Sigmoid colon (tissue), 7 donors: ENCODE results near the gene SERPINH1. TPM values are rescaled to one million over a fixed set of nuclear protein-coding genes. Genes with fewer than 3 reads are reported as not detected.

ENCODE experiments used
- DNase-seq: peaks from one replicate; pipeline ENCODE4 v3.0.0-alpha.2; 2019
- H3K27ac ChIP-seq, 4 donors: fragments of 200-600 bp; sonication (generic); one replicate each; pipeline ENCODE4 v1.5.1; 2016 to 2019; ENCODE audit warnings: mild to moderate bottlenecking in 1 of 4
- H3K27me3 ChIP-seq, 3 donors: fragments of 200-600 bp; sonication (generic); one replicate each; pipeline ENCODE4 v1.5.1; 2019; ENCODE audit warnings: mild to moderate bottlenecking in 1 of 3
- H3K36me3 ChIP-seq, 4 donors: fragments of 200-600 bp; sonication (generic); one replicate each; pipeline ENCODE4 v1.5.1; 2016 to 2019
- H3K4me1 ChIP-seq, 4 donors: fragments of 200-600 bp; sonication (generic); one replicate each; pipeline ENCODE4 v1.5.1; 2017 to 2019
- H3K4me3 ChIP-seq, 4 donors: fragments of 200-600 bp; sonication (generic); one replicate each; pipeline ENCODE4 v1.5.1; 2017 to 2019; ENCODE audit warnings: mild to moderate bottlenecking in 2 of 4, moderate library complexity in 1 of 4
- H3K9me3 ChIP-seq, 4 donors: fragments of 200-600 bp in 3 of 4; sonication (generic) in 3 of 4; one replicate each; pipeline versions ENCODE4 v1.5.1 to v1.6.1; 2013 to 2019
- CTCF ChIP-seq, 4 experiments: fragments of 450-650 bp in 3 of 4; fragments of 200-600 bp in 1 of 4; IDR thresholded peaks; one replicate each; pipeline ENCODE4 v1.5.1; 2016 to 2019; ENCODE audit warnings: antibody characterized with exemption in 4 of 4, mild to moderate bottlenecking in 3 of 4, moderate library complexity in 2 of 4
- EP300 ChIP-seq, 4 donors: sonication (generic); formaldehyde crosslinking; IDR thresholded peaks; one replicate each; pipeline ENCODE4 v1.6.1; 2017; ENCODE audit warnings: antibody characterized with exemption in 4 of 4
- POLR2A ChIP-seq, 2 donors: fragments of 450-650 bp; IDR thresholded peaks; one replicate each; pipeline ENCODE4 v1.6.1; 2016; ENCODE audit warnings: antibody characterized with exemption in 2 of 2, mild to moderate bottlenecking in 2 of 2, moderate library complexity in 2 of 2
- POLR2AphosphoS5 ChIP-seq, 4 donors: sonication (generic); formaldehyde crosslinking; IDR thresholded peaks; one replicate each; pipeline ENCODE4 v1.6.1; 2017; ENCODE audit warnings: antibody characterized with exemption in 4 of 4
- WGBS, 2 donors: extraction: QIAGEN DNeasy Blood & Tissue Kit; methylation state at CpG; one replicate each; pipeline ENCODE4 v1.1.7; 2013; 5-methylcytosine and 5-hydroxymethylcytosine counted together
- intact Hi-C: fragments of 100-400 bp; cut with DNase I; formaldehyde crosslinking; loops from one replicate; pipeline ENCODE4 v1.15.1; 2023
- polyA plus RNA-seq, 3 donors: library from polyadenylated mRNA; stranded (reverse); fragments of 200-250 nt; gene quantifications; one replicate each; pipeline ENCODE4 v1.2.3, GENCODE V29; 2013
- total RNA-seq, 4 donors: library from RNA; depleted of rRNA; stranded (reverse); fragments of >200 nt; gene quantifications; one replicate each; pipeline ENCODE4 v1.1.0, GENCODE V29; 2016
- donor health status: healthy with polysubstance abuse.
- donor health status: Bipolar disorder and iron deficiency.
- donor health status: healthy.

The SERPINH1 gene
- total and polyA plus RNA-seq, 7 donors: 12.0 to 201 (median 151) TPM

GRCh38 chr11:75616281-75616680, 54.2 kb downstream of the SERPINH1 start:
- WGBS, 2 donors: 48 to 77% methylated on average over 5 of the region's 5 CpGs
- Histone ChIP-seq H3K9me3 (no peaks in the 10 kb centered on the region), H3K4me1 (no peaks in the 10 kb centered on the region), H3K36me3 (no peaks in the 10 kb centered on the region), H3K4me3 (no peak overlapping the region), H3K27me3 (no peaks in the 10 kb centered on the region), H3K27ac (no peak overlapping the region)
- intact Hi-C loops: no loop called here
- no peak for TF ChIP-seq POLR2A (IDR thresholded peaks at IDR 0.05)
- TF ChIP-seq EP300 (IDR thresholded peaks at IDR 0.05): no peak
- TF ChIP-seq CTCF (IDR thresholded peaks at IDR 0.05): no peak
- TF ChIP-seq POLR2AphosphoS5 (IDR thresholded peaks at IDR 0.05): no peak
- DNase-seq: no peak

Other genes starting within 250 kb of the SERPINH1 start
- gene ARRB1, start 210.6 kb upstream of the SERPINH1 start, total RNA-seq: 10 to 100 TPM; 38.5 to 96.7 (median 55.2) TPM
- gene ARRB1, start 210.6 kb upstream of the SERPINH1 start, polyA plus RNA-seq: 10 to 100 TPM; 24.0 to 45.6 (median 32.4) TPM
- 1,000 to 10,000 TPM in 3 of 4 donors, 100 to 1,000 TPM in 1; 967 to 2,377 (median 1,713) TPM for gene RPS3, start 162.7 kb upstream of the SERPINH1 start, total RNA-seq
- gene RPS3, start 162.7 kb upstream of the SERPINH1 start, polyA plus RNA-seq: 1,000 to 10,000 TPM; 2,814 to 4,083 (median 3,267) TPM
- gene KLHL35, start 129.1 kb upstream of the SERPINH1 start, total RNA-seq: 1 to 10 TPM in 1 of 4 donors, under 1 TPM in 1, not detected in 2; 0.81 to 1.1 TPM
- under 1 TPM in 1 of 3 donors, not detected in 2; 0.41 TPM for gene KLHL35, start 129.1 kb upstream of the SERPINH1 start, polyA plus RNA-seq
- 1 to 10 TPM; 4.3 to 7.5 (median 5.8) TPM for gene GDPD5, start 36.3 kb upstream of the SERPINH1 start, total RNA-seq
- gene GDPD5, start 36.3 kb upstream of the SERPINH1 start, polyA plus RNA-seq: 1 to 10 TPM in 2 of 3 donors, not detected in 1; 2.4 to 8.1 TPM
- 10 to 100 TPM in 3 of 4 donors, 1 to 10 TPM in 1; 6.7 to 24.9 (median 16.6) TPM for gene MAP6, start 106.8 kb downstream of the SERPINH1 start, total RNA-seq
- gene MAP6, start 106.8 kb downstream of the SERPINH1 start, polyA plus RNA-seq: 1 to 10 TPM in 1 of 3 donors, under 1 TPM in 1, not detected in 1; 0.60 to 2.0 TPM
- gene MOGAT2, start 155.6 kb downstream of the SERPINH1 start, total RNA-seq: under 1 TPM in 1 of 4 donors, not detected in 3; 0.36 TPM
- gene MOGAT2, start 155.6 kb downstream of the SERPINH1 start, polyA plus RNA-seq: 10 to 100 TPM; 26.4 to 98.5 (median 28.2) TPM
- gene DGAT2, start 206.5 kb downstream of the SERPINH1 start, total RNA-seq: 10 to 100 TPM in 1 of 4 donors, 1 to 10 TPM in 1, under 1 TPM in 2; 0.55 to 20.3 (median 0.92) TPM
- gene DGAT2, start 206.5 kb downstream of the SERPINH1 start, polyA plus RNA-seq: 10 to 100 TPM in 1 of 3 donors, 1 to 10 TPM in 2; 1.2 to 16.5 (median 3.6) TPM